Gastroesophageal sphincter (tissue), 4 donors: ENCODE data around the gene TNS3. TPM values are rescaled to one million over a fixed set of nuclear protein-coding genes. Genes with fewer than 3 reads are reported as not detected.

Source experiments
- ATAC-seq: fragments of 150-250 bp; one replicate; pipeline ENCODE4 v1.9.1; 2016; ENCODE audit warnings: mild to moderate bottlenecking, moderate library complexity
- H3K27ac ChIP-seq, 4 donors: fragments of 200-600 bp; sonication (generic) in 3 of 4; 1 replicate in 3 of 4; 2 replicates in 1 of 4; pipeline ENCODE4 v1.5.1; 2016 to 2019
- H3K27me3 ChIP-seq: fragments of 200-600 bp; sonication (generic); one replicate; pipeline ENCODE4 v1.5.1; 2019
- H3K36me3 ChIP-seq, 2 donors: fragments of 200-600 bp; sonication (generic); one replicate each; pipeline ENCODE4 v1.5.1; 2019; ENCODE audit warnings: control low read depth in 1 of 2
- H3K4me1 ChIP-seq, 3 donors: fragments of 200-600 bp; sonication (generic); 1 replicate in 2 of 3; 2 replicates in 1 of 3; pipeline ENCODE4 v1.5.1; 2016 to 2019; ENCODE audit warnings: control low read depth in 2 of 3
- H3K4me3 ChIP-seq, 2 donors: fragments of 200-600 bp; sonication (generic); one replicate each; pipeline ENCODE4 v1.5.1; 2019; ENCODE audit warnings: mild to moderate bottlenecking in 1 of 2, moderate library complexity in 1 of 2
- H3K9me3 ChIP-seq, 3 donors: fragments of 200-600 bp; sonication (generic); one replicate each; pipeline ENCODE4 v1.5.1; 2017 to 2019; ENCODE audit warnings: control low read depth in 2 of 3
- CTCF ChIP-seq, 4 experiments: fragments of 200-600 bp in 2 of 4; fragments of 450-650 bp in 2 of 4; sonication (generic) in 1 of 4; IDR thresholded peaks; one replicate each; pipeline ENCODE4 v1.5.1; 2017 to 2019; ENCODE audit warnings: antibody characterized with exemption in 4 of 4, mild to moderate bottlenecking in 2 of 4, moderate library complexity in 2 of 4
- EP300 ChIP-seq: sonication (generic); formaldehyde crosslinking; IDR thresholded peaks from one replicate; pipeline ENCODE4 v1.6.1; 2017; ENCODE audit warnings: antibody characterized with exemption, mild to moderate bottlenecking
- POLR2A ChIP-seq, 2 donors: fragments of 450-650 bp; IDR thresholded peaks; one replicate each; pipeline ENCODE4 v1.6.1; 2017; ENCODE audit warnings: antibody characterized with exemption in 2 of 2, mild to moderate bottlenecking in 2 of 2, moderate library complexity in 1 of 2
- POLR2AphosphoS5 ChIP-seq: sonication (generic); formaldehyde crosslinking; IDR thresholded peaks from one replicate; pipeline ENCODE4 v1.6.1; 2017; ENCODE audit warnings: antibody characterized with exemption
- WGBS, 2 donors: methylation state at CpG; one replicate each; pipeline ENCODE4 v1.1.5; 2018; ENCODE audit warnings: low coverage in 1 of 2; 5-methylcytosine and 5-hydroxymethylcytosine counted together
- total RNA-seq, 4 donors: library from RNA; depleted of rRNA; stranded (reverse); fragments of >200 nt; gene quantifications; one replicate each; pipeline ENCODE4 v1.1.0, GENCODE V29; 2016

TNS3 gene
- total RNA-seq, 4 donors from 2014 or later: 35.0 to 61.3 (median 45.1) TPM

GRCh38 chr7:47326808-47327207 is 255.1 kb downstream of the TNS3 start:
- Histone ChIP-seq H3K27ac (peak overlapping the region in 3 of 4 donors; percentile 74 to 79 (median 78)), H3K9me3 (no peaks in the 10 kb centered on the region), H3K4me1 (peaks cover 0 to 52% (median 20%) of the 10 kb centered on the region in 3 donors), H3K27me3 (no peaks in the 10 kb centered on the region), H3K4me3 (peak overlapping the region in 1 of 2 donors; percentile 41), H3K36me3 (peaks cover 0 to 9% of the 10 kb centered on the region in 2 donors)
- no peak for TF ChIP-seq POLR2AphosphoS5
- no peak for TF ChIP-seq CTCF (IDR thresholded peaks at IDR 0.05)
- TF ChIP-seq EP300: no peak
- no peak for TF ChIP-seq POLR2A (IDR thresholded peaks at IDR 0.05)
- ATAC-seq: peak; percentile 46
- WGBS, 2 donors: 31 to 54% methylated on average over 2 to 4 of the region's 8 CpGs

GRCh38 chr7:47326220-47326619 is 255.7 kb downstream of the TNS3 start:
- H3K27me3 ChIP-seq: no peaks in the 10 kb centered on the region
- no peaks in the 10 kb centered on the region for H3K9me3 ChIP-seq
- H3K4me3 ChIP-seq: peak overlapping the region in 1 of 2 donors; percentile 41
- no peak for ATAC-seq
- TF ChIP-seq CTCF (IDR thresholded peaks at IDR 0.05): no peak
- no peak for TF ChIP-seq EP300
- TF ChIP-seq POLR2AphosphoS5: no peak
- H3K4me1 ChIP-seq: peaks cover 0 to 47% (median 20%) of the 10 kb centered on the region in 3 donors
- H3K36me3 ChIP-seq: peaks cover 0 to 10% of the 10 kb centered on the region in 2 donors
- WGBS, 2 donors: 63 to 86% methylated on average over 1 to 2 of the region's 2 CpGs
- H3K27ac ChIP-seq: peak overlapping the region in 2 of 4 donors; percentile 74 to 79

- 94 to 100% methylated on average over 4 to 5 of the region's 6 CpGs for WGBS, 2 donors
- no peak for ATAC-seq
- no peak for TF ChIP-seq EP300
- TF ChIP-seq POLR2A (IDR thresholded peaks at IDR 0.05): no peak
- no peak for TF ChIP-seq POLR2AphosphoS5
- no peak for TF ChIP-seq CTCF (IDR thresholded peaks at IDR 0.05)
- no peaks in the 10 kb centered on the region for H3K27me3 ChIP-seq
- peak overlapping the region in 1 of 4 donors; percentile 12 for H3K27ac ChIP-seq
- peaks cover 0 to 43% (median 20%) of the 10 kb centered on the region in 3 donors for H3K4me1 ChIP-seq
- no peaks in the 10 kb centered on the region for H3K9me3 ChIP-seq
- H3K4me3 ChIP-seq: no peak overlapping the region
- H3K36me3 ChIP-seq: peaks cover 0 to 19% of the 10 kb centered on the region in 2 donors
These were observed 256.6 kb downstream of the TNS3 start for GRCh38 chr7:47325337-47325736.

- no peaks in the 10 kb centered on the region for H3K27me3 ChIP-seq
- H3K9me3 ChIP-seq: no peaks in the 10 kb centered on the region
- ATAC-seq: no peak
- no peak overlapping the region for H3K4me3 ChIP-seq
- H3K4me1 ChIP-seq: peaks cover 0 to 28% (median 14%) of the 10 kb centered on the region in 3 donors
- WGBS, 2 donors: 77 to 86% methylated on average over 4 of the region's 4 CpGs
- TF ChIP-seq EP300 (no peak), CTCF (IDR thresholded peaks at IDR 0.05) (no peak), POLR2AphosphoS5 (no peak), POLR2A (IDR thresholded peaks at IDR 0.05) (no peak)
- H3K36me3 ChIP-seq: peaks cover 0 to 15% of the 10 kb centered on the region in 2 donors
- no peak overlapping the region for H3K27ac ChIP-seq
These were observed 258.0 kb downstream of the TNS3 start for GRCh38 chr7:47323904-47324303.

GRCh38 chr7:47322731-47323130 is 259.2 kb downstream of the TNS3 start:
- Histone ChIP-seq H3K27me3 (no peaks in the 10 kb centered on the region), H3K36me3 (peaks cover 0 to 17% of the 10 kb centered on the region in 2 donors), H3K27ac (no peak overlapping the region), H3K4me1 (peaks cover 0 to 17% (median 4%) of the 10 kb centered on the region in 3 donors), H3K4me3 (no peak overlapping the region), H3K9me3 (no peaks in the 10 kb centered on the region)
- no peak for ATAC-seq
- WGBS, 2 donors: 88 to 90% methylated on average over 1 to 2 of the region's 11 CpGs
- TF ChIP-seq POLR2A (IDR thresholded peaks at IDR 0.05) (no peak), EP300 (no peak), POLR2AphosphoS5 (no peak), CTCF (IDR thresholded peaks at IDR 0.05) (no peak)
